Adrenal gland (tissue), 12 donors: Measurements from ENCODE around the gene RNF44. TPM values are rescaled to one million over a fixed set of nuclear protein-coding genes. Genes with fewer than 3 reads are reported as not detected.

Source experiments
- DNase-seq, 7 donors: peaks; one replicate each; pipeline ENCODE4 v3.0.0-alpha.2; 2019 to 2020
- H3K27ac ChIP-seq, 5 donors: fragments of 200-600 bp; sonication (generic) in 4 of 5; 1 replicate in 3 of 5; 2 replicates in 2 of 5; pipeline versions ENCODE4 v1.5.1 to v1.8.0; 2016 to 2020; ENCODE audit warnings: mild to moderate bottlenecking in 1 of 5
- H3K27me3 ChIP-seq: fragments of 200-600 bp; 2 replicates; pipeline ENCODE4 v1.8.0; 2021
- H3K36me3 ChIP-seq, 2 donors: fragments of 200-600 bp; replicated peaks in 1 of 2; 1 replicate in 1 of 2; 2 replicates in 1 of 2; pipeline versions ENCODE4 v1.5.1 to v1.8.0; 2018 to 2022
- H3K4me1 ChIP-seq, 2 donors: fragments of 200-600 bp; replicated peaks in 1 of 2; 1 replicate in 1 of 2; 2 replicates in 1 of 2; pipeline versions ENCODE4 v1.5.1 to v1.8.0; 2018 to 2021
- H3K4me3 ChIP-seq, 4 donors: fragments of 200-600 bp; sonication (generic) in 3 of 4; one replicate each; pipeline ENCODE4 v1.5.1; 2016 to 2018
- H3K9me3 ChIP-seq, 3 donors: fragments of 200-600 bp; sonication (generic) in 1 of 3; replicated peaks in 1 of 3; 1 replicate in 2 of 3; 2 replicates in 1 of 3; pipeline versions ENCODE4 v1.5.1 to v1.8.0; 2016 to 2021
- CTCF ChIP-seq, 6 experiments: fragments of 450-650 bp in 4 of 6; fragments of 200-600 bp in 2 of 6; sonication (generic) in 1 of 6; IDR thresholded peaks; 1 replicate in 5 of 6; 2 replicates in 1 of 6; pipeline versions ENCODE4 v1.5.1 to v1.8.0; 2016 to 2021; ENCODE audit warnings: antibody characterized with exemption in 6 of 6, mild to moderate bottlenecking in 2 of 6, moderate library complexity in 1 of 6
- POLR2A ChIP-seq, 2 donors: fragments of 450-650 bp; IDR thresholded peaks; one replicate each; pipeline ENCODE4 v1.6.1; 2017; ENCODE audit warnings: antibody characterized with exemption in 2 of 2, mild to moderate bottlenecking in 2 of 2, moderate library complexity in 1 of 2
- WGBS, 4 donors: extraction: QIAGEN DNeasy Blood & Tissue Kit in 2 of 4; methylation state at CpG; one replicate each; pipeline versions ENCODE4 v1.1.5 to v1.1.7; 2013 to 2017; 5-methylcytosine and 5-hydroxymethylcytosine counted together
- intact Hi-C, 2 donors: fragments of 100-400 bp; cut with DNase I; formaldehyde crosslinking; loops; one replicate each; pipeline versions ENCODE4 v1.14.1 to v1.15.0; 2022 to 2023
- polyA plus RNA-seq, 3 donors: library from polyadenylated mRNA; stranded (reverse); fragments of 200-250 nt in 2 of 3; fragments of 350-450 nt in 1 of 3; fragmentation: Illumina TruSeq in 1 of 3; extraction: RNeasy Lipid Tissue Mini Kit (QIAGEN cat#74804) in 1 of 3; gene quantifications; one replicate each; pipeline ENCODE4 v1.2.3, GENCODE V29; 2013 to 2014
- total RNA-seq, 9 donors: library from RNA; depleted of rRNA in 4 of 9; stranded (reverse); fragments of >200 nt in 4 of 9; fragments of 120-200 nt in 1 of 9; fragmentation: NEBNext Ultra II Directional in 1 of 9; extraction: Animal tissue kit (Norgen Biotek cat#: 25700) in 1 of 9; gene quantifications; one replicate each; pipeline versions ENCODE4 v1.1.0 to v1.2.4, GENCODE V29; 2013 to 2023
- donor health status: healthy with polysubstance abuse.
- donor health status: Bipolar disorder and iron deficiency.
- donor health status: DM: yes; HTN: yes; CAD: no.
- donor health status: DM: no; HTN: no; CAD: no.
- donor health status: DM: no; HTN: no; CAD: no.
- donor health status: DM: yes; HTN: yes; CAD: no.

The RNF44 gene
- total and polyA plus RNA-seq, 12 donors = 5.3 to 65.7 (median 22.8) TPM

GRCh38 chr5:176507911-176508310, 29.3 kb downstream of the RNF44 start:
- Histone ChIP-seq H3K27me3 (no peaks in the 10 kb centered on the region), H3K36me3 (peaks cover 0 to 44% of the 10 kb centered on the region in 2 donors), H3K4me1 (no peaks in the 10 kb centered on the region), H3K4me3 (no peak overlapping the region), H3K27ac (no peak overlapping the region), H3K9me3 (no peaks in the 10 kb centered on the region)
- DNase-seq = no peak
- no peak for TF ChIP-seq POLR2A (IDR thresholded peaks at IDR 0.05)
- TF ChIP-seq CTCF (IDR thresholded peaks at IDR 0.05) = no peak
- intact Hi-C loops = no loop called here
- WGBS, 4 donors = 86 to 95% (median 91%) methylated on average over 2 of the region's 2 CpGs

GRCh38 chr5:176503496-176503895, 33.7 kb downstream of the RNF44 start:
- Histone ChIP-seq H3K36me3 (peaks cover 0 to 88% of the 10 kb centered on the region in 2 donors), H3K4me1 (no peaks in the 10 kb centered on the region), H3K27ac (no peak overlapping the region), H3K27me3 (no peaks in the 10 kb centered on the region), H3K4me3 (no peak overlapping the region), H3K9me3 (no peaks in the 10 kb centered on the region)
- TF ChIP-seq POLR2A (IDR thresholded peaks at IDR 0.05) = no peak
- no peak for TF ChIP-seq CTCF (IDR thresholded peaks at IDR 0.05)
- intact Hi-C loops = no loop called here
- WGBS, 4 donors = 67 to 97% (median 94%) methylated on average over 5 of the region's 5 CpGs
- DNase-seq = no peak

GRCh38 chr5:176501333-176501732, 35.9 kb downstream of the RNF44 start:
- H3K27me3 ChIP-seq = no peaks in the 10 kb centered on the region
- no peak for DNase-seq
- H3K36me3 ChIP-seq = peaks cover 0 to 90% of the 10 kb centered on the region in 2 donors
- H3K4me3 ChIP-seq = no peak overlapping the region
- no peak for TF ChIP-seq POLR2A (IDR thresholded peaks at IDR 0.05)
- TF ChIP-seq CTCF (IDR thresholded peaks at IDR 0.05) = no peak
- 95 to 100% (median 96%) methylated on average over 1 of the region's 1 CpG for WGBS, 4 donors
- no peak overlapping the region for H3K27ac ChIP-seq
- intact Hi-C loops = no loop called here
- no peaks in the 10 kb centered on the region for H3K9me3 ChIP-seq
- no peaks in the 10 kb centered on the region for H3K4me1 ChIP-seq

GRCh38 chr5:176500511-176500910, 36.7 kb downstream of the RNF44 start:
- Histone ChIP-seq H3K9me3 (no peaks in the 10 kb centered on the region), H3K4me3 (no peak overlapping the region), H3K36me3 (peaks cover 0 to 93% of the 10 kb centered on the region in 2 donors), H3K4me1 (no peaks in the 10 kb centered on the region), H3K27me3 (no peaks in the 10 kb centered on the region), H3K27ac (no peak overlapping the region)
- TF ChIP-seq CTCF (IDR thresholded peaks at IDR 0.05) = no peak
- TF ChIP-seq POLR2A (IDR thresholded peaks at IDR 0.05) = no peak
- 92 to 96% (median 92%) methylated on average over 3 of the region's 3 CpGs for WGBS, 4 donors
- no peak for DNase-seq
- intact Hi-C loops = no loop called here
